ENCODE data around the gene WNK1. TPM values are rescaled to one million over a fixed set of nuclear protein-coding genes. Genes with fewer than 3 reads are reported as not detected.
A peak's percentile ranks its signal among the peaks of the same experiment; 100 is the strongest.

The WNK1 gene
- total RNA-seq, 4 donors from 2014 or later: 153 to 220 (median 178) TPM

DNA sequence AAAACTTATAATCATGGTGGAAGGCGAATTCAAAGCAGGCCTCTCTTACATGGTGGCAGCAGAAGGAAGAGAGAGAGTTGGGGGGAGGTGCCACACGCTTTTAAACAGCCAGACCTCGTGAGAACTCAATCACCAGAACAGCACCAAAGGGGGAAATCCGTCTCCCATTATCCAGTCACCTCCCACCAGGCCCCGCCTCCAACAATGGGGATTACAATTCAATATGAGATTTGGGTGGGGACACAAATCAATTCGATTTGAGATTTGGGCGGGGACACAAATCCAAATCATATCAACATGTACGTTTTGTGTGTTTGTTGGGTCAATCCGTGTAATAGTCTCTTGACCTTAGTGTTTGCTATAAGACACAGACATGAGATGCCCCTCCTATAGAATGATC is 21.8 kb upstream of the WNK1 start:
- Histone ChIP-seq H3K4me1 (no peaks in the 10 kb centered on the region), H3K27ac (no peak overlapping the region), H3K27me3 (no peaks in the 10 kb centered on the region), H3K9me3 (no peaks in the 10 kb centered on the region), H3K36me3 (no peaks in the 10 kb centered on the region), H3K4me3 (no peak overlapping the region)
- WGBS, 2 donors: 87 to 92% methylated on average over 9 of the region's 9 CpGs
- TF ChIP-seq EP300 (IDR thresholded peaks at IDR 0.05) (no peak), POLR2A (IDR thresholded peaks at IDR 0.05) (no peak)
- TF ChIP-seq, protein P1, sequence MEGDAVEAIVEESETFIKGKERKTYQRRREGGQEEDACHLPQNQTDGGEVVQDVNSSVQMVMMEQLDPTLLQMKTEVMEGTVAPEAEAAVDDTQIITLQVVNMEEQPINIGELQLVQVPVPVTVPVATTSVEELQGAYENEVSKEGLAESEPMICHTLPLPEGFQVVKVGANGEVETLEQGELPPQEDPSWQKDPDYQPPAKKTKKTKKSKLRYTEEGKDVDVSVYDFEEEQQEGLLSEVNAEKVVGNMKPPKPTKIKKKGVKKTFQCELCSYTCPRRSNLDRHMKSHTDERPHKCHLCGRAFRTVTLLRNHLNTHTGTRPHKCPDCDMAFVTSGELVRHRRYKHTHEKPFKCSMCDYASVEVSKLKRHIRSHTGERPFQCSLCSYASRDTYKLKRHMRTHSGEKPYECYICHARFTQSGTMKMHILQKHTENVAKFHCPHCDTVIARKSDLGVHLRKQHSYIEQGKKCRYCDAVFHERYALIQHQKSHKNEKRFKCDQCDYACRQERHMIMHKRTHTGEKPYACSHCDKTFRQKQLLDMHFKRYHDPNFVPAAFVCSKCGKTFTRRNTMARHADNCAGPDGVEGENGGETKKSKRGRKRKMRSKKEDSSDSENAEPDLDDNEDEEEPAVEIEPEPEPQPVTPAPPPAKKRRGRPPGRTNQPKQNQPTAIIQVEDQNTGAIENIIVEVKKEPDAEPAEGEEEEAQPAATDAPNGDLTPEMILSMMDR (IDR thresholded peaks at IDR 0.05): no peak
- no peak for DNase-seq (ENCODE audit: low spot score in 2 of 2)

GRCh38 chr12:737122-737739 is 15.1 kb upstream of the WNK1 start:
- TF ChIP-seq EP300 (IDR thresholded peaks at IDR 0.05) (peak in 1 of 2 donors; percentile 47), POLR2A (IDR thresholded peaks at IDR 0.05) (no peak)
- TF ChIP-seq, protein P1 (IDR thresholded peaks at IDR 0.05): no peak
- H3K27me3 ChIP-seq: no peaks in the 10 kb centered on the region
- peak overlapping the region in 1 of 4 donors; percentile 35 for H3K27ac ChIP-seq
- no peak for DNase-seq (ENCODE audit: low spot score in 2 of 2)
- no peaks in the 10 kb centered on the region for H3K4me1 ChIP-seq
- H3K9me3 ChIP-seq: no peaks in the 10 kb centered on the region
- 74 to 75% methylated on average over 10 of the region's 10 CpGs for WGBS, 2 donors
- no peak overlapping the region for H3K4me3 ChIP-seq
- H3K36me3 ChIP-seq: no peaks in the 10 kb centered on the region

- H3K27ac ChIP-seq: no peak overlapping the region
- TF ChIP-seq EP300 (IDR thresholded peaks at IDR 0.05): no peak
- TF ChIP-seq, protein P1 (IDR thresholded peaks at IDR 0.05): no peak
- TF ChIP-seq POLR2A (IDR thresholded peaks at IDR 0.05): no peak
- no peak overlapping the region for H3K4me3 ChIP-seq
- no peaks in the 10 kb centered on the region for H3K9me3 ChIP-seq
- no peaks in the 10 kb centered on the region for H3K36me3 ChIP-seq
- H3K27me3 ChIP-seq: no peaks in the 10 kb centered on the region
- no peaks in the 10 kb centered on the region for H3K4me1 ChIP-seq
- WGBS, 2 donors: 47 to 58% methylated on average over 2 of the region's 2 CpGs
- DNase-seq (ENCODE audit: low spot score in 2 of 2): no peak
Measured at GRCh38 chr12:738712-739111, 13.7 kb upstream of the WNK1 start.

DNA sequence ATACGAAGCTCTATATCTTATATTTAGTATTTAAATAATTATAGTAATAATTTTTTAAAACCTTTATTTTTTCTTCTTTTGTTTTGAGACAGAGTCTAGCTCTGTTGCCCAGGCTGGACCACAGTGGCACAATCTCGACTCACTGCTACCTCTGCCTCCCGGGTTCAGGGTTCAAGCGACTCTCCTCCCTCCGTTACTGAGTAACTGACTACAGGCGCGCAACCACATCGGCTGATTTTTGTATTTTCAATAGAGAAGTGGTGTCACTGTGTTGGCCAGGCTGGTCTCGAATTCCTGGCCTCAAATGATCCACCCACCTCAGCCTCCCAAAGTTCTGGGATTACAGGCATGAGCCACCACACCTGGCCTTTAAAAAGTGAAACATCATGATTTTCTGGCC is 13.0 kb upstream of the WNK1 start:
- WGBS, 2 donors: 92 to 97% methylated on average over 9 of the region's 9 CpGs
- H3K27ac ChIP-seq: no peak overlapping the region

GRCh38 chr12:740921-741320 is 11.5 kb upstream of the WNK1 start:
- H3K9me3 ChIP-seq: no peaks in the 10 kb centered on the region
- H3K36me3 ChIP-seq: no peaks in the 10 kb centered on the region
- 73% methylated on average over 6 of the region's 6 CpGs for WGBS, 2 donors
- no peaks in the 10 kb centered on the region for H3K27me3 ChIP-seq
- H3K4me3 ChIP-seq: no peak overlapping the region
- TF ChIP-seq POLR2A (IDR thresholded peaks at IDR 0.05) (no peak), EP300 (IDR thresholded peaks at IDR 0.05) (no peak)
- TF ChIP-seq, protein P1 (IDR thresholded peaks at IDR 0.05): no peak
- no peak overlapping the region for H3K27ac ChIP-seq
- H3K4me1 ChIP-seq: no peaks in the 10 kb centered on the region
- no peak for DNase-seq (ENCODE audit: low spot score in 2 of 2)

More for the DNA sequence above, 13.0 kb upstream of the WNK1 start:
- H3K36me3 ChIP-seq: no peaks in the 10 kb centered on the region
- H3K4me3 ChIP-seq: no peak overlapping the region
- TF ChIP-seq, protein P1 (IDR thresholded peaks at IDR 0.05): no peak
- TF ChIP-seq EP300 (IDR thresholded peaks at IDR 0.05): no peak
- TF ChIP-seq POLR2A (IDR thresholded peaks at IDR 0.05): no peak
- H3K9me3 ChIP-seq: no peaks in the 10 kb centered on the region
- H3K4me1 ChIP-seq: no peaks in the 10 kb centered on the region
- H3K27me3 ChIP-seq: no peaks in the 10 kb centered on the region
- no peak for DNase-seq (ENCODE audit: low spot score in 2 of 2)
